GM13977 (cell line): ENCODE measurements around the gene MRPS15.

Source experiments
- DNase-seq: peaks from one replicate; pipeline ENCODE4 v3.0.0; 2012; ENCODE audit warnings: low spot score
- CTCF ChIP-seq: IDR thresholded peaks from 2 replicates; pipeline ENCODE4 v1.5.1; 2012; ENCODE audit warnings: mild to moderate bottlenecking, control low read depth; ENCODE audit not compliant: insufficient read depth; ENCODE audit errors: extremely low read depth, missing control alignments
- in situ Hi-C: fragments of 300-500 bp; cut with MboI; formaldehyde crosslinking; loops from one replicate; pipeline ENCODE4 v1.12.0; 2022; ENCODE audit warnings: low sequenced_read_pairs, low pct_unique_long_range_greater_than_20kb, mixed read lengths, inconsistent platforms; ENCODE audit not compliant: unreplicated experiment

MRPS15 gene

GRCh38 chr1:36450270-36450918 lies 13.8 kb downstream of the MRPS15 start, which contains the start of gene OSCP1:
OSCP1 (minus strand) TSS chr1:36450451; CDS start chr1:36450369, 82 bp downstream.
- in situ Hi-C loops, result no loop called here
- no peak for TF ChIP-seq CTCF
- peak; percentile 99 for DNase-seq

GRCh38 chr1:36448530-36449056 lies 15.6 kb downstream of the MRPS15 start:
- in situ Hi-C loops, result no loop called here
- TF ChIP-seq CTCF, result no peak

GRCh38 chr1:36447450-36447849 lies 16.7 kb downstream of the MRPS15 start:
- TF ChIP-seq CTCF, result no peak
- in situ Hi-C loops, result no loop called here
- no peak for DNase-seq

More at GRCh38 chr1:36448530-36449056, 15.6 kb downstream of the MRPS15 start:
- no peak for DNase-seq

- DNase-seq, result no peak
- in situ Hi-C loops, result no loop called here
- TF ChIP-seq CTCF, result no peak
Measured at GRCh38 chr1:36446746-36447145, 17.4 kb downstream of the MRPS15 start.

- peak; percentile 70 for TF ChIP-seq CTCF
- DNase-seq, result peak; percentile 33
- in situ Hi-C loops, result no loop called here
Measured at GRCh38 chr1:36446271-36446670, 17.9 kb downstream of the MRPS15 start.

- DNase-seq, result no peak
- in situ Hi-C loops, result no loop called here
- TF ChIP-seq CTCF, result no peak
Measured at GRCh38 chr1:36443297-36443696, 20.9 kb downstream of the MRPS15 start.
